Liver (tissue), 9 donors: ENCODE results near the gene TUBA8. TPM values are rescaled to one million over a fixed set of nuclear protein-coding genes. Genes with fewer than 3 reads are reported as not detected.
"Not testable (repeated sequence)": the region's sequence is repeated elsewhere in the genome, so short reads cannot be mapped to it uniquely, and the experiment has no call there.

Source experiments
- DNase-seq: peaks from one replicate; pipeline ENCODE4 v3.0.0-alpha.2; 2017; ENCODE audit warnings: low spot score
- H3K27ac ChIP-seq, 2 donors: one replicate each; pipeline ENCODE4 v1.7.0; 2013; ENCODE audit warnings: inconsistent platforms in 2 of 2, low read length in 2 of 2, control low read depth in 1 of 2, low read depth in 1 of 2, mild to moderate bottlenecking in 1 of 2
- H3K27me3 ChIP-seq, 4 donors: one replicate each; pipeline versions ENCODE4 v1.6.1 to v1.7.0; 2013; ENCODE audit warnings: low read length in 3 of 4, inconsistent platforms in 1 of 4, mild to moderate bottlenecking in 1 of 4, moderate library complexity in 1 of 4; ENCODE audit not compliant: control insufficient read depth in 4 of 4, insufficient read depth in 4 of 4
- H3K36me3 ChIP-seq, 4 donors: one replicate each; pipeline versions ENCODE4 v1.6.1 to v1.7.0; 2013; ENCODE audit warnings: low read length in 3 of 4, mild to moderate bottlenecking in 3 of 4, low read depth in 1 of 4, moderate library complexity in 1 of 4; ENCODE audit not compliant: control insufficient read depth in 4 of 4, insufficient read depth in 3 of 4
- H3K4me1 ChIP-seq, 4 donors: one replicate each; pipeline versions ENCODE4 v1.6.1 to v1.7.0; 2013; ENCODE audit warnings: low read length in 3 of 4, mild to moderate bottlenecking in 3 of 4, moderate library complexity in 1 of 4; ENCODE audit not compliant: control insufficient read depth in 4 of 4, insufficient read depth in 4 of 4
- H3K4me3 ChIP-seq, 3 donors: one replicate each; pipeline versions ENCODE4 v1.6.1 to v1.7.0; 2013; ENCODE audit warnings: low read length in 3 of 3, control low read depth in 1 of 3, low read depth in 1 of 3, mild to moderate bottlenecking in 1 of 3
- H3K9ac ChIP-seq, 2 donors: one replicate each; pipeline ENCODE4 v1.7.0; 2013; ENCODE audit warnings: low read length in 2 of 2, mild to moderate bottlenecking in 2 of 2, moderate library complexity in 2 of 2, control low read depth in 1 of 2, low read depth in 1 of 2
- H3K9me3 ChIP-seq, 4 donors: one replicate each; pipeline versions ENCODE4 v1.6.1 to v1.7.0; 2013; ENCODE audit warnings: low read length in 3 of 4; ENCODE audit not compliant: control insufficient read depth in 4 of 4
- CTCF ChIP-seq: fragments of 150-350 bp; IDR thresholded peaks from 2 replicates; pipeline ENCODE4 v1.5.1; 2017; ENCODE audit warnings: improper control_type of control experiment, low read depth, low read length; ENCODE audit not compliant: missing input control
- EGR1 ChIP-seq, 2 donors: IDR thresholded peaks; 2 replicates each; pipeline ENCODE4 v1.6.1; 2016 to 2018; ENCODE audit warnings: antibody characterized with exemption in 2 of 2, low read depth in 2 of 2
- FOXA1 ChIP-seq: IDR thresholded peaks from 2 replicates; pipeline ENCODE4 v1.6.1; 2016; ENCODE audit warnings: antibody characterized with exemption
- FOXA2 ChIP-seq: IDR thresholded peaks from 2 replicates; pipeline ENCODE4 v1.6.1; 2016; ENCODE audit warnings: antibody characterized with exemption
- GABPA ChIP-seq, 2 donors: IDR thresholded peaks in 1 of 2; conservative IDR thresholded peaks in 1 of 2; 2 replicates each; pipeline ENCODE4 v1.6.1; 2016; ENCODE audit warnings: antibody characterized with exemption in 2 of 2, mild to moderate bottlenecking in 1 of 2, moderate library complexity in 1 of 2
- HNF4A ChIP-seq, 2 donors: conservative IDR thresholded peaks; 2 replicates each; pipeline ENCODE4 v1.6.1; 2016; ENCODE audit warnings: antibody characterized with exemption in 2 of 2, mild to moderate bottlenecking in 2 of 2
- HNF4G ChIP-seq: IDR thresholded peaks from 2 replicates; pipeline ENCODE4 v1.6.1; 2016; ENCODE audit warnings: antibody characterized with exemption
- JUND ChIP-seq, 2 donors: IDR thresholded peaks; 2 replicates each; pipeline ENCODE4 v1.6.1; 2016; ENCODE audit warnings: antibody characterized with exemption in 2 of 2
- MAX ChIP-seq: IDR thresholded peaks from 2 replicates; pipeline ENCODE4 v1.6.1; 2016; ENCODE audit warnings: antibody characterized with exemption
- RAD21 ChIP-seq, 2 donors: IDR thresholded peaks; 2 replicates each; pipeline ENCODE4 v1.6.1; 2016; ENCODE audit warnings: antibody characterized with exemption in 2 of 2, mild to moderate bottlenecking in 2 of 2
- REST ChIP-seq: IDR thresholded peaks from 2 replicates; pipeline ENCODE4 v1.6.1; 2016; ENCODE audit warnings: antibody characterized with exemption, mild to moderate bottlenecking
- RXRA ChIP-seq, 2 donors: IDR thresholded peaks; 2 replicates each; pipeline ENCODE4 v1.6.1; 2017 to 2018; ENCODE audit warnings: antibody characterized with exemption in 2 of 2, mild to moderate bottlenecking in 1 of 2
- SP1 ChIP-seq: IDR thresholded peaks from 2 replicates; pipeline ENCODE4 v1.6.1; 2018; ENCODE audit warnings: antibody characterized with exemption, mild to moderate bottlenecking
- TAF1 ChIP-seq: conservative IDR thresholded peaks from 2 replicates; pipeline ENCODE4 v1.6.1; 2016; ENCODE audit warnings: antibody characterized with exemption, mild to moderate bottlenecking
- YY1 ChIP-seq: IDR thresholded peaks from 2 replicates; pipeline ENCODE4 v1.6.1; 2016; ENCODE audit warnings: antibody characterized with exemption, mild to moderate bottlenecking
- ZBTB33 ChIP-seq: IDR thresholded peaks from 2 replicates; pipeline ENCODE4 v1.6.1; 2016; ENCODE audit warnings: antibody characterized with exemption
- WGBS: extraction: QIAGEN DNeasy Blood & Tissue Kit; methylation state at CpG from one replicate; pipeline ENCODE4 v1.1.7; 2013; 5-methylcytosine and 5-hydroxymethylcytosine counted together
- polyA plus RNA-seq, 2 donors: library from polyadenylated mRNA; stranded (reverse) in 1 of 2; unstranded in 1 of 2; fragments of 200-250 nt in 1 of 2; fragments of >200 nt in 1 of 2; fragmentation: Nextera tagmentation in 1 of 2; extraction: Ambion mirVana in 1 of 2; gene quantifications; one replicate each; pipeline versions ENCODE4 v1.2.1 to v1.2.3, GENCODE V29; 2013 to 2015
- total RNA-seq, 2 donors: library from RNA; depleted of rRNA; stranded (reverse); fragments of >200 nt; gene quantifications; one replicate each; pipeline ENCODE4 v1.2.3, GENCODE V29; 2014
- donor health status: healthy.
- donor health status: healthy.
- donor health status: healthy.
- donor health status: healthy.
- donor health status: healthy.

TUBA8 gene
- total and polyA plus RNA-seq, 4 donors, result 0.82 to 3.1 (median 1.9) TPM

GRCh38 chr22:18121954-18122554 lies 11.4 kb downstream of the TUBA8 start:
- no peak overlapping the region for H3K9ac ChIP-seq
- no peak for DNase-seq
- H3K27me3 ChIP-seq, result no peaks in the 10 kb centered on the region
- peaks cover 0 to 4% (median 0%) of the 10 kb centered on the region in 4 donors for H3K4me1 ChIP-seq
- H3K36me3 ChIP-seq, result no peaks in the 10 kb centered on the region
- no peak overlapping the region for H3K4me3 ChIP-seq
- no peaks in the 10 kb centered on the region for H3K9me3 ChIP-seq
- no peak overlapping the region for H3K27ac ChIP-seq
- WGBS, result 91% methylated on average over 5 of the region's 5 CpGs
- no peak for TF ChIP-seq SP1
- no peak for TF ChIP-seq GABPA (IDR thresholded peaks at IDR 0.05 in 1 of 2, conservative IDR thresholded peaks at IDR 0.05 in 1 of 2)
- TF ChIP-seq HNF4G, result no peak
- TF ChIP-seq EGR1 (IDR thresholded peaks at IDR 0.05; ENCODE audit: low read depth in 2 of 2), result no peak
- TF ChIP-seq MAX, result no peak
- no peak for TF ChIP-seq YY1
- TF ChIP-seq FOXA2, result no peak
- TF ChIP-seq CTCF, result no peak
- TF ChIP-seq RAD21 (IDR thresholded peaks at IDR 0.05), result no peak
- TF ChIP-seq HNF4A (conservative IDR thresholded peaks at IDR 0.05), result no peak
- TF ChIP-seq REST, result no peak
- no peak for TF ChIP-seq RXRA (IDR thresholded peaks at IDR 0.05)
- no peak for TF ChIP-seq ZBTB33
- no peak for TF ChIP-seq TAF1
- no peak for TF ChIP-seq FOXA1
- no peak for TF ChIP-seq JUND (IDR thresholded peaks at IDR 0.05)

- 96% methylated on average over 19 of the region's 19 CpGs for WGBS
- H3K27ac ChIP-seq, H3K9ac ChIP-seq, H3K9me3 ChIP-seq, H3K36me3 ChIP-seq, H3K4me3 ChIP-seq, H3K4me1 ChIP-seq, DNase-seq, H3K27me3 ChIP-seq: not testable (repeated sequence)
Measured at GRCh38 chr22:18123476-18124025, 12.9 kb downstream of the TUBA8 start.
